Renal pelvis (tissue), 12 donors: ENCODE measurements around the gene PCF11. TPM values are rescaled to one million over a fixed set of nuclear protein-coding genes. Genes with fewer than 3 reads are reported as not detected.
"Not testable (repeated sequence)": the region's sequence is repeated elsewhere in the genome, so short reads cannot be mapped to it uniquely, and the experiment has no call there.

Source experiments
- DNase-seq: peaks from one replicate; pipeline ENCODE4 v3.0.0-alpha.2; 2013
- long read RNA-seq, 16 experiments: transcript quantifications; one replicate each; lab custom pipeline, GENCODE V29; 2026
- polyA plus RNA-seq, 3 donors: library from polyadenylated mRNA; unstranded; fragments of 120-200 nt; gene quantifications; one replicate each; pipeline ENCODE4 v1.2.1, GENCODE V29; 2013; ENCODE audit not compliant: insufficient read length in 3 of 3

Gene PCF11, protein sequence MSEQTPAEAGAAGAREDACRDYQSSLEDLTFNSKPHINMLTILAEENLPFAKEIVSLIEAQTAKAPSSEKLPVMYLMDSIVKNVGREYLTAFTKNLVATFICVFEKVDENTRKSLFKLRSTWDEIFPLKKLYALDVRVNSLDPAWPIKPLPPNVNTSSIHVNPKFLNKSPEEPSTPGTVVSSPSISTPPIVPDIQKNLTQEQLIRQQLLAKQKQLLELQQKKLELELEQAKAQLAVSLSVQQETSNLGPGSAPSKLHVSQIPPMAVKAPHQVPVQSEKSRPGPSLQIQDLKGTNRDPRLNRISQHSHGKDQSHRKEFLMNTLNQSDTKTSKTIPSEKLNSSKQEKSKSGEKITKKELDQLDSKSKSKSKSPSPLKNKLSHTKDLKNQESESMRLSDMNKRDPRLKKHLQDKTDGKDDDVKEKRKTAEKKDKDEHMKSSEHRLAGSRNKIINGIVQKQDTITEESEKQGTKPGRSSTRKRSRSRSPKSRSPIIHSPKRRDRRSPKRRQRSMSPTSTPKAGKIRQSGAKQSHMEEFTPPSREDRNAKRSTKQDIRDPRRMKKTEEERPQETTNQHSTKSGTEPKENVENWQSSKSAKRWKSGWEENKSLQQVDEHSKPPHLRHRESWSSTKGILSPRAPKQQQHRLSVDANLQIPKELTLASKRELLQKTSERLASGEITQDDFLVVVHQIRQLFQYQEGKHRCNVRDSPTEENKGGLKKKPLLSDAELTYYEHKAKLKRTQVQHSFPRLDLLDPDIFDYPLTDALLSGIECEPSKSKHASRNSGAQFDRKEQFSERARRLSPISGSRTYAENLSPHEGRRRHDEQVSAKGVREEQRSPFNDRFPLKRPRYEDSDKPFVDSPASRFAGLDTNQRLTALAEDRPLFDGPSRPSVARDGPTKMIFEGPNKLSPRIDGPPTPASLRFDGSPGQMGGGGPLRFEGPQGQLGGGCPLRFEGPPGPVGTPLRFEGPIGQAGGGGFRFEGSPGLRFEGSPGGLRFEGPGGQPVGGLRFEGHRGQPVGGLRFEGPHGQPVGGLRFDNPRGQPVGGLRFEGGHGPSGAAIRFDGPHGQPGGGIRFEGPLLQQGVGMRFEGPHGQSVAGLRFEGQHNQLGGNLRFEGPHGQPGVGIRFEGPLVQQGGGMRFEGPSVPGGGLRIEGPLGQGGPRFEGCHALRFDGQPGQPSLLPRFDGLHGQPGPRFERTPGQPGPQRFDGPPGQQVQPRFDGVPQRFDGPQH (N-terminal part only)
- 10 to 100 TPM; 69.1 to 83.3 (median 82.2) TPM for polyA plus RNA-seq
- long read RNA-seq, donor 1, transcript PCF11-207 (1 exons, 1,720 nt): major isoform, 13 of 24 reads
- long read RNA-seq, donor 1, partial matches to known transcripts: 10 of 24 reads
- long read RNA-seq, donor 1, other reads (novel, unspliced or antisense): 0 of 24 reads
- long read RNA-seq, donor 2, full-length matches to known transcripts: 11 of 11 reads
- long read RNA-seq, donor 2, partial matches to known transcripts: 0 of 11 reads
- long read RNA-seq, donor 2, other reads (novel, unspliced or antisense): 0 of 11 reads
- long read RNA-seq, donor 3, transcript PCF11-207 (1 exons, 1,720 nt): major isoform, 15 of 15 reads
- long read RNA-seq, donor 3, partial matches to known transcripts: 0 of 15 reads
- long read RNA-seq, donor 3, other reads (novel, unspliced or antisense): 0 of 15 reads
- long read RNA-seq, donor 4, transcript PCF11-207 (1 exons, 1,720 nt): major isoform, 11 of 11 reads
- long read RNA-seq, donor 4, partial matches to known transcripts: 0 of 11 reads
- long read RNA-seq, donor 4, other reads (novel, unspliced or antisense): 0 of 11 reads
- long read RNA-seq, donor 5, transcript PCF11-207 (1 exons, 1,720 nt): major isoform, 8 of 8 reads
- long read RNA-seq, donor 5, partial matches to known transcripts: 0 of 8 reads
- long read RNA-seq, donor 5, other reads (novel, unspliced or antisense): 0 of 8 reads
- long read RNA-seq, donor 6, full-length matches to known transcripts: 16 of 24 reads
- long read RNA-seq, donor 6, partial matches to known transcripts: 8 of 24 reads
- long read RNA-seq, donor 6, other reads (novel, unspliced or antisense): 0 of 24 reads
- long read RNA-seq, donor 7, transcript PCF11-207 (1 exons, 1,720 nt): major isoform, 22 of 23 reads
- long read RNA-seq, donor 7, partial matches to known transcripts: 0 of 23 reads
- long read RNA-seq, donor 7, other reads (novel, unspliced or antisense): 0 of 23 reads
- long read RNA-seq, donor 8, full-length matches to known transcripts: 12 of 12 reads
- long read RNA-seq, donor 8, partial matches to known transcripts: 0 of 12 reads
- long read RNA-seq, donor 8, other reads (novel, unspliced or antisense): 0 of 12 reads
- long read RNA-seq, donor 9, transcript PCF11-207 (1 exons, 1,720 nt): major isoform, 20 of 25 reads
- long read RNA-seq, donor 9, partial matches to known transcripts: 5 of 25 reads
- long read RNA-seq, donor 9, other reads (novel, unspliced or antisense): 0 of 25 reads
- long read RNA-seq, donor 10, transcript PCF11-207 (1 exons, 1,720 nt): major isoform, 13 of 26 reads
- long read RNA-seq, donor 10, partial matches to known transcripts: 12 of 26 reads
- long read RNA-seq, donor 10, other reads (novel, unspliced or antisense): 0 of 26 reads
- long read RNA-seq, donor 11, transcript PCF11-207 (1 exons, 1,720 nt): major isoform, 12 of 12 reads
- long read RNA-seq, donor 11, partial matches to known transcripts: 0 of 12 reads
- long read RNA-seq, donor 11, other reads (novel, unspliced or antisense): 0 of 12 reads
- long read RNA-seq, donor 12, transcript PCF11-207 (1 exons, 1,720 nt): major isoform, 23 of 31 reads
- long read RNA-seq, donor 12, partial matches to known transcripts: 7 of 31 reads
- long read RNA-seq, donor 12, other reads (novel, unspliced or antisense): 0 of 31 reads
- long read RNA-seq, donor 13, transcript PCF11-207 (1 exons, 1,720 nt): major isoform, 14 of 14 reads
- long read RNA-seq, donor 13, partial matches to known transcripts: 0 of 14 reads
- long read RNA-seq, donor 13, other reads (novel, unspliced or antisense): 0 of 14 reads
- long read RNA-seq, donor 14: 0 reads
- long read RNA-seq, donor 15, full-length matches to known transcripts: 17 of 22 reads
- long read RNA-seq, donor 15, partial matches to known transcripts: 5 of 22 reads
- long read RNA-seq, donor 15, other reads (novel, unspliced or antisense): 0 of 22 reads
- long read RNA-seq, donor 16, transcript PCF11-207 (1 exons, 1,720 nt): major isoform, 21 of 22 reads
- long read RNA-seq, donor 16, partial matches to known transcripts: 0 of 22 reads
- long read RNA-seq, donor 16, other reads (novel, unspliced or antisense): 0 of 22 reads

DNA sequence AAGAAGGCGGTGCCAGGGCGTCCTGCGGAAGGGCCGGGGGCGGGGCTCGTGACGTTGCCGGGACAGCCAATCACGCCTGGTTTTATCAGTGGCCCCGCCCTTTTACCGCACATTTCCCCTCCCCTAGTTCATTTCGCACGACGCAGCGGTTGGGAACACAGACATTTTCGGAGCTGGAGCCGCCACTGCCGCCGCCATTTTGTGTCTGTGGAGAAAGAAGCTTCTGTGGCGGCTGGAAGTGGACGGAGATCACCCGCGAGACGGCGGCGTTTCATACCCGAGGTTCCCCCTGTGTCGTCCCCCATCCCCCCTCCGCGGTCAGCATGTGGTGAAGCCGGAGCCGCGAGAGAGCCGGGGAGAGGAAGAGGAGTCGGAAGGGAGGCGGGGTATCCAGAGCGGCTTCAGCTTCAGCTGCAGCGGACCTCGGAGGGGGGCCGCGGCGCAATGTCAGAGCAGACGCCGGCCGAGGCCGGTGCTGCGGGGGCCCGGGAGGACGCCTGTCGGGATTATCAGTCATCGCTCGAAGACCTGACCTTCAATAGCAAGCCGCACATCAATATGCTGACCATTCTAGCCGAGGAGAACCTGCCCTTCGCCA, at the start of gene PCF11:
PCF11 (plus strand) TSS at position 136 of the 598 bp plus-strand sequence; CDS start at position 445, 309 bp downstream.
- DNase-seq: no peak

DNA sequence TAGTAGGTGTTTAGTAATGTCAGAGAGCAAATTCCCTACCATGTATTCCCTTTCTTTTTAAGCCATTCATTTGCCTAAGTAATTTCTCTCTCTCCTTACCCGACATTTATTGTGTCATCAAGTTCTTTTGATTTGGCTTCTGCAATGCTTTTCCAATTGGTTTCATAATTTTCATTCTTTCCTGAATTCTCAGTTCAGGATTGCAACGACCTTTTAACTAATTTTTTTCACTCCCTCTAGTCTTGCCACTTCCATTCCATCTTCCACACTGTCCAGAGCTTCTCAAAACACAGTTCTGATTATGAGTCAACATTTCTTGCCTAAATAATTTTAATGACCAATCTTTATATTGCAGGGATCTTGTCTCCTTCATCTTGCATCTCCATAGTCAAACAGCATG, 44.0 kb upstream of the PCF11 start:
- no peak for DNase-seq

DNA sequence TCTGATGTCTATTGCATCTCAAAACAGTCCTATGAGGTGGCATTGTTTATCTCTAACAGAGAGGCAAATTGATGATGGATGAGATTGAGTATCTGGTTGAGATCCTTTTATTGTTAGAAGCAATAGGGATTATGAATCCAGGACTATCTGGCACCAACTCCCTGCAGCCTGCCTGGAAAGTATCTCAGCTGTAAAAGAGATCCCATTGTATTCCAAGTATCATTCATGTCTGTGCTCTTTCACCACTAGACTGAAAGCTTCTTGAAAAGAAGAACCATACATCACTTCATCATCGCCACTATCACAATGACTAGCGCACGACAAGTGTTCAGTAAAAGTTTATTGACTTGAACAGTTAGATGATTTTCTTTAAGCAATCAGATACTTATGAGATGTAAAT, 41.9 kb upstream of the PCF11 start:
- DNase-seq: no peak

DNA sequence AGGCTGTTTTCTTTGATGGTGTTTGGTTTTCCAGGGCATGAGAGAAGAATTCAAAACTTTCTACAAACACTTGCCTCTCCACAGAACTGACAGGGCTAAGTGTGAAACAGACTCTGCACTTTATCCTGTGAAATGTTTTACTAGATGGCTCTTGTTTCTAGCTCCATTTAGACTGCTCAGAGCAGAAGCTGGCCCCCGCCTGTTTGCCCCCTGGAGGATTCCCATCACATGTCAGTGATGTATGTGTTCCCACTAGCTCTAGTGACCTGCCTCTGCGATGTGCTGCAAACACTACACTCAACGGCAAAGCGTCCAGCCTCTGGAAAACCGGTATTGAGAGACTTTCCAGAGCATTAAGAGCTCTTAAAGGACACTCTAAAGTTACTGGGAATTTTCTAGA, 41.4 kb upstream of the PCF11 start:
- DNase-seq: no peak

DNA sequence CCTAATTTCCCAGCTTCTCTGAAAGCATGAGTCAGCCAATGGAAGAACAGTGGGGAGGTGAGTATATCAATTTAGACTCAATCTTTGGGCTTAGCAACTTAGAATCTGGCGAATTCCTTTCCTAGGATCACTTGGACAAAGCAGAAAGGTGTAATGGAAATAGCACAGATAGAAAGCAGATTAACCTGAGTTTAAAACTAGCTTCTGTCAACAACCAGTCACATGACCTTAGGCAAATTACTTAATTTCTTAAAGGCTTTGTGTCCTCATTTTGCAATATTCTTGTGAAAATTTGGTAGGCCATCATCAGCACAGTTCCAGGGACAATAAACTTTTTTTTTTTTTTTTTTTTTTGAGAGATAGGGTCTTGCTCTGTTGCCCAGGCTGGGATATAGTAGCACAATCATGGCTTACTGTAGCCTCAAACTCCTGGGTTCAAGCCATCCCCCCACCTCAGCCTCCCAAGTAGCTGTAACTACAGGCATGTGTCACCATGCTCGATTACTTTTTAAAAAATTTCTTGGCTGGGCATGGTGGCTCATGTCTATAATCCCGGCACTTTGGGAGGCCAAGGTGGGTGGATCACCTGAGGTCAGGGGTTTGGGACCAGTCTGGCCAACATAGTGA, 40.8 kb upstream of the PCF11 start:
- no peak for DNase-seq

DNA sequence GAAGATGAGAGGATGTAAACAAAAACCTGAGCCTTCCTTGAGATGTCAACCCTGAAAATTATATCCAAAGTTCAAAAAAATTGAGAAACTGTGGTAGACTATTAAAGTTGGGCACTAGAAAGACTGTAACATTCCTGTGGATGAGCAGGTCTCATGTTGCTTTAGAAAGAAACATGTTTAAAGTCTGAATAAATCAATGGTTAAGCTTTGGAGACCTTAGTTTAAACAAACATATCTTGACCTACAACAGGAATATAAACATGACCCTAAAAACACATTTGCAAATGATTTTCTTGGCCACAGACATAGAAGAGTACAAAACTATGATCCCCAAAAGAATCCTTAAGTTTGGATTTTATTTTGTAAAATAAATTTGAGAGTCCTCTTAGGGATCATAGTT, 38.1 kb upstream of the PCF11 start:
- no peak for DNase-seq

DNA sequence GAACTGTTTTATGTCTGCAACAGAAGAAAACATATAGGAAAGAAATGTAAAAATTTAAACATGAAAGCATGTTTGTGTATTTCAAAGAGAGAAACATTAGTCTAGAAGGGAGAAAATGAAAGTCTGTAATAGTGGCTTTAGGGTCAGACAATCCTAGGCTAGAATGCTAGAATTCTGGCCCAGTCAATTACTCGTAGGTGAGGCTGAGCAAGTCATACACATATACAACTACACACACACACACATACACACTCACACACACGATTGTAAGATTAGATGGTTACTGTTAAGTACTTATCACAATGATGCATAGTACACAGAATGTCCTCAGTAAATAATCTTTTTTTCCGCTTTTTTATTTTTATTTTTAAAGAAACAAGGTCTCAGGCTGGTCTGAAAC, 37.7 kb upstream of the PCF11 start:
- no peak for DNase-seq

DNA sequence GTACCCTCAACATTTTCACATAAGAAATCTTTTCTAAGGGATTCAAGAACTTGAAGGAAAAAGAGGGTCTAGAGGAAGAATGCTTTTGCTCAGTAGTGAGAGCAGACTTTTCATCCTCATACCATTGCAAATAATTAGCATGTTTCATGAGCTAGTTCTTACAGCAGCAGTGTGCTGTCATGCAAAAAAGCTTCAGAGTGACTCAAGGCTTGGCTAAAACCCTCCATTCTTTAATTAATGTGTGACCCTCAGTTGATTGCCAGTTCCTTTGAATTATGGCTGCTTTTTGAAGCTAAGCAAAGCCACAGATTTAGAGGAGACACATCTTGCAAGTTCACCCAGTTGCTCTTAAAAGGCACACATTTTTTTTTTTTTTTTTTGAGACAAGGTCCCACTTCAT, 36.6 kb upstream of the PCF11 start:
- DNase-seq: no peak

DNA sequence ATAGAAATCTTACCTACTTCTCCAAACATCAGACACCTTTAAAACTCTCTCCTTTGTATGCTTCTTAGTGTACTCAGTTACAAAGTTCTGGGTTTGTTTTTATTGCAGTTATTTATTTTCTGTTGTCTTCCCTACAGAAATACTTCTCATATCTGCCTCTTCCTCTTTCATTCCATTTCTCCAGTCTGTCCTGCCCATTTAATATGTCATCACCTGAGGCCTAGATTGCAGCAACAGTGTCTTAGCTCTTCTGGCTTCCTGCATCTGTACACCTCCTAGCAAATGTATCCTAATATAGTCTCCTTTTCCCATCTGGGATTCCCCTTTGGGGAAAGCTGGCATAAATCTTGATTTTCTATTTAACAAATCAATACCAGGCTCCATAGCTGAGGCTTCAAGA, 34.9 kb upstream of the PCF11 start:
- no peak for DNase-seq

DNA sequence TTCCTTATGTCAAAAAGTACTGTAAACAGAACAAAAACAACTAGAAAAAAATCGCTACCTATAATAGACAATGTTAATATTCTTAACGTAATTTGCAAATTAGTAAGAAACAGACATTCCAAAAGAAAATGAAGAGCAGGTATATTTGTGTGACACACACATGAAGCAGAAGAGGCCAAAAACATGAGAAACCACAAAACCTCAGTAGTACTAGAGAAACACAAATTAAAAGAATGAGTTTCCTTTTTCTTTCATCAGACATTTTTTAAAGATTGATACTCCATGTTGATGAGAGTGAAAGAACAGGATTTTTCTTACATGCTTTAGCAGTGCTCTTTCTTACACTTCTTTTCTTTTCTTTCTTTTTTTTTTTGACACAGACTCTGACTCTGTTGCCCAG, 34.2 kb upstream of the PCF11 start:
- no peak for DNase-seq

DNA sequence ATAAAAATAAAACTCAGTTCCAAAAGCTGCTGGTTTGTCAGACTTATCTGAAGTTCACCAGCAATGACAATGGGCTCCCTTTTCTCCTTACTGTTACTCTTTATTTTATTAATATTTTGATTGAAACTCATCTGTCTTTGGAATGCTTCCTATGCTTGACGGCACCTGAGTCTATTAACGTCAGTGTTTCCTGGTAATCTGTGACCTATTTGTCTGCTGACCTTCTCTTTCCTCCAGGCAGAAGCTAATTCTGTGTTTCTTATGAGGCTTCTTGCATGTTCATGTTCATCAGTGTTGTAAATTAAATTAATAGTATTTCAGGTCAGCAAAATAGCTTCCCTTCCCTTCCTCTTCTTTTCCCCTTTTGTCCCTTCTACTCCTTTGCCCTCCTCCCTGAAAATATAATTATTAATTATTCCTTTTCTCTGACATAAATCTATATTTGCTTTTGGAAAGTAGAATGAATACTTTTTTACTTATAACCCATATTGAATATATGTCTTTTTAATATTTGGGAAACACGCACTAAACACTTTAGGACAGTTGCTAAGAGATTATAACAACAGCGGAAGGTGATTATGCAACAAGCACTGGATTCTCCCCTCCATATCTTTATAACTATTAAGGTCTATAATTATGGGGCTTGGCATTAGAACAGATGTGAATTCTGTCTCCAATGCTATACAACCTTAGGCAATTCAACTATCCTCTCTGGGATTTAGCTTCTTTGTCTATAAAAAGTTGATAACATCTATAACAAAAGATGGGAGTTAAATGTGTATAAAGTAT, 32.1 kb upstream of the PCF11 start:
- no peak for DNase-seq

DNA sequence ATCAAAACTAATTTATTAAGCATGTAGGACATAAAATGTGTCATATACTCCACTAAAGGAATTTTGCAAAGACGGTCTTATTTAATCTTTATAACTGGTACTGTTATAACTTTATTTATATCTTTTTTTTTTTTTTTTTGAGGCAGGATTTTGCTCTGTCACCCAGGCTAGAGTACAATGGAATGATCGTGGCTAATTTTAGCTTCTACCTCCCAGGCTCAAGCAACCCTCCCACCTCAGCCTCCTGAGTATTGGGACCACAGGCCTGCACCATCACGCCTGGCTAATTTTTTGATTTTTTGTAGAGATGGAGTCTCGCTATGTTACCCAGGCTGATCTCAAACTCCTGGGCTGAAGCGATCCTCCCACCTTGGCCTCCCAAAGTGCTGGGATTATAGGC, 31.4 kb upstream of the PCF11 start:
- DNase-seq: no peak

DNA sequence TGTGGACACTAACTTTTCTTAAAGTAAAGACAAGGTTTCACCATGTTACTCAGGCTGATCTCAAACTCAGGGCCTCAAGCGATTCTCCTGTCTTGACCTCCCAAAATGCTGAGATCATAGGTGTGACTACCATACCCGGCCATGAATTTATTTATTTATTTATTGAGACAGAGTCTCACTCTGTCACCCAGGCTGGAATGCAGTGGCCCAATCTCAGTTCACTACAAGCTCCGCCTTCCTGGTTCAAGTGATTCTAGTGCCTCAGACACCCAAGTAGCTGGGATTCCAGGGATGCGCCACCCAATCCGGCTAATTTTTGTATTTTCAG, 29.7 kb upstream of the PCF11 start:
- no peak for DNase-seq

DNA sequence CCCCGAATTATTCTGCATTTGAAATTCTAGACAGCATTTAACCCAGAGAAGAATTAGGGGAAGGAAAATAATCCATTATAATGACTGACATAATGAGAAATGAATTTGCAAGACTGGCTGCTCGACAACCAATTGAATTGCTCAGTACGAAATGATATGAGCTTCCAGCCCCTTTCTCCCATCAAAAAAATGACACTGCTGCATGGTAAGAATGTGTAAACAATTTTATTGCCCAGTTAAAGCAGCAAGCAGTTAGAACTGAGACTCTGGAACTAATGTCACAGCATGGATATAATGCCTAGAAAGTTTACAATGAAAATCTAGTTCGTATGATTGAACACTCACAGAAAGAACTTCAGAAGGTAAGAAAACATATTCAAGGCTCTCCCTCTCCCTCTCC, 24.7 kb upstream of the PCF11 start:
- DNase-seq: no peak

DNA sequence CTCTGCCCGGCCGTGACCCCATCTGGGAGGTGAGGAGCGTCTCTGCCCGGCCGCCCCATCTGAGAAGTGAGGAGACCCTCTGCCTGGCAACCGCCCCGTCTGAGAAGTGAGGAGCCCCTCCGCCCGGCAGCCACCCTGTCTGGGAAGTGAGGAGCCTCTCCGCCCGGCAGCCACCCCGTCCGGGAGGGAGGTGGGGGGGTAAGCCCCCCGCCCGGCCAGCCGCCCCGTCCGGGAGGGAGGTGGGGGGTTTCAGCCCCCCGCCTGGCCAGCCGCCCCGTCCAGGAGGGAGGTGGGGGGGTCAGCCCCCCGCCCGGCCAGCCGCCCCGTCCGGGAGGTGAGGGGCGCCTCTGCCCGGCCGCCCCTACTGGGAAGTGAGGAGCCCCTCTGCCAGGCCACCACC, 23.7 kb upstream of the PCF11 start:
- DNase-seq: not testable (repeated sequence)

DNA sequence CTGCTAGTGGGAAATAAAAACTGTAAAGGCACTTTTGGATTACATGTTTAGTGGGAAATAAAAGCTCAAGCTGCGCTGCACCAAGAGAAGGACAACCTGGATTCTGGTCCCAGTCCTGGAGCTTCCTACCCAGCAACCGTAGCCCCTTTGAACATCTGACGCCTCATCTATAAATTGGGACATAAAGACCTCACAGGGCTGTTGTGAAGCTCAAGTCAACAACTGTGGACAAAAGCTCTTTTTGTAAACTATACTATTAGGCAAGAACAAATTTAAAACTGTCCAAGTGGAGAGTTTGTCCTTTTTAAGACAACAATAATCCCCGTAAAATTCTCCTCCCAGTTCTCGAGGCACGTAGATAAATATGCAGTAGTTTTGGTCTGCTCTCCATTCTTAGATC, 17.6 kb upstream of the PCF11 start:
- DNase-seq: no peak
